Mesenchymal stem cell (in vitro differentiated cells and primary cell): Measurements from ENCODE around the gene CEBPZ.

Experiments used
- DNase-seq: peaks from one replicate; pipeline ENCODE4 v3.0.0-alpha.2; 2013
- H2AFZ ChIP-seq: one replicate; pipeline ENCODE4 v1.6.1; 2013; ENCODE audit warnings: low read depth, mild to moderate bottlenecking, control low read depth, inconsistent platforms, low read length, moderate library complexity
- H2AK5ac ChIP-seq: 2 replicates; pipeline ENCODE4 v1.6.1; 2013; ENCODE audit warnings: low read length, moderate library complexity, mild to moderate bottlenecking, inconsistent platforms; ENCODE audit not compliant: severe bottlenecking
- H2BK120ac ChIP-seq: one replicate; pipeline ENCODE4 v1.6.1; 2013; ENCODE audit warnings: low read depth, mild to moderate bottlenecking, inconsistent platforms, low read length, moderate library complexity
- H2BK12ac ChIP-seq, 2 experiments: one replicate each; pipeline ENCODE4 v1.6.1; 2013; ENCODE audit warnings: inconsistent platforms in 2 of 2, low read length in 2 of 2, mild to moderate bottlenecking in 2 of 2, moderate library complexity in 2 of 2, control low read depth in 1 of 2
- H2BK15ac ChIP-seq: one replicate; pipeline ENCODE4 v1.6.1; 2013; ENCODE audit warnings: mild to moderate bottlenecking, low read depth, inconsistent platforms; ENCODE audit not compliant: poor library complexity, severe bottlenecking
- H2BK5ac ChIP-seq: 2 replicates; pipeline ENCODE4 v1.6.1; 2013; ENCODE audit warnings: low read depth, mild to moderate bottlenecking, low read length, control low read depth, inconsistent platforms; ENCODE audit not compliant: poor library complexity, severe bottlenecking
- H3K14ac ChIP-seq, 2 experiments: one replicate each; pipeline ENCODE4 v1.6.1; 2013; ENCODE audit warnings: inconsistent platforms in 2 of 2, low read length in 2 of 2, control low read depth in 1 of 2, mild to moderate bottlenecking in 1 of 2, moderate library complexity in 1 of 2
- H3K18ac ChIP-seq, 2 experiments: one replicate each; pipeline ENCODE4 v1.6.1; 2013; ENCODE audit warnings: inconsistent platforms in 2 of 2, low read length in 2 of 2, control low read depth in 1 of 2, low read depth in 1 of 2, mild to moderate bottlenecking in 1 of 2
- H3K23ac ChIP-seq, 2 experiments: one replicate each; pipeline ENCODE4 v1.6.1; 2013; ENCODE audit warnings: inconsistent platforms in 2 of 2, low read length in 2 of 2, mild to moderate bottlenecking in 2 of 2, moderate library complexity in 2 of 2, control low read depth in 1 of 2
- H3K27ac ChIP-seq: 2 replicates; pipeline ENCODE4 v1.5.1; 2013; ENCODE audit warnings: mild to moderate bottlenecking, moderate library complexity, low read length, control low read depth, inconsistent platforms; ENCODE audit not compliant: poor library complexity, severe bottlenecking
- H3K27me3 ChIP-seq, 2 experiments: 2 replicates each; pipeline versions ENCODE4 v1.6.1 to v1.7.0; 2013; ENCODE audit warnings: low read length in 2 of 2, mild to moderate bottlenecking in 2 of 2, moderate library complexity in 2 of 2, control low read depth in 1 of 2, inconsistent platforms in 1 of 2; ENCODE audit not compliant: control insufficient read depth in 1 of 2, insufficient read depth in 1 of 2
- H3K36me3 ChIP-seq, 2 experiments: 2 replicates each; pipeline versions ENCODE4 v1.6.1 to v1.7.0; 2013; ENCODE audit warnings: low read length in 2 of 2, control low read depth in 1 of 2, inconsistent platforms in 1 of 2, low read depth in 1 of 2, mild to moderate bottlenecking in 1 of 2; ENCODE audit not compliant: insufficient read depth in 2 of 2, control insufficient read depth in 1 of 2
- H3K4ac ChIP-seq, 2 experiments: one replicate each; pipeline ENCODE4 v1.6.1; 2013; ENCODE audit warnings: inconsistent platforms in 2 of 2, low read length in 2 of 2, mild to moderate bottlenecking in 2 of 2, moderate library complexity in 2 of 2, control low read depth in 1 of 2, low read depth in 1 of 2
- H3K4me1 ChIP-seq: 2 replicates; pipeline ENCODE4 v1.6.1; 2013; ENCODE audit warnings: low read depth, low read length, control low read depth; ENCODE audit not compliant: control insufficient read depth, insufficient read depth
- H3K4me2 ChIP-seq: 2 replicates; pipeline ENCODE4 v1.6.1; 2013; ENCODE audit warnings: low read length, mild to moderate bottlenecking, inconsistent platforms; ENCODE audit not compliant: poor library complexity, severe bottlenecking
- H3K4me3 ChIP-seq, 2 experiments: 2 replicates each; pipeline versions ENCODE4 v1.5.1 to v1.7.0; 2013; ENCODE audit warnings: low read length in 2 of 2, mild to moderate bottlenecking in 2 of 2, control low read depth in 1 of 2, low read depth in 1 of 2; ENCODE audit not compliant: insufficient read depth in 1 of 2
- H3K79me1 ChIP-seq: replicated peaks from 2 replicates; pipeline ENCODE4 v1.6.1; 2013; ENCODE audit warnings: mild to moderate bottlenecking, control low read depth, low read length, inconsistent platforms; ENCODE audit not compliant: poor library complexity, severe bottlenecking
- H3K9ac ChIP-seq: 2 replicates; pipeline ENCODE4 v1.7.0; 2013; ENCODE audit warnings: mild to moderate bottlenecking, low read length, moderate library complexity
- H3K9me3 ChIP-seq: 2 replicates; pipeline ENCODE4 v1.7.0; 2013; ENCODE audit warnings: mild to moderate bottlenecking, low read length; ENCODE audit not compliant: control insufficient read depth
- H4K8ac ChIP-seq: one replicate; pipeline ENCODE4 v1.6.1; 2013; ENCODE audit warnings: inconsistent platforms, mild to moderate bottlenecking, low read length, moderate library complexity
- H4K91ac ChIP-seq: one replicate; pipeline ENCODE4 v1.6.1; 2013; ENCODE audit warnings: mild to moderate bottlenecking, low read length, inconsistent platforms
- WGBS: methylation state at CpG from one replicate; pipeline ENCODE4 v1.1.7; 2013; ENCODE audit warnings: mixed read lengths; 5-methylcytosine and 5-hydroxymethylcytosine counted together

The CEBPZ gene

GRCh38 chr2:37171624-37171950 is 59.8 kb downstream of the CEBPZ start:
- no peak overlapping the region for H3K4me3 ChIP-seq
- H3K23ac ChIP-seq, result no peak overlapping the region
- no peak overlapping the region for H2AK5ac ChIP-seq
- H2BK120ac ChIP-seq, result no peak overlapping the region
- H3K27me3 ChIP-seq, result no peaks in the 10 kb centered on the region
- DNase-seq, result no peak
- no peaks in the 10 kb centered on the region for H3K4me1 ChIP-seq
- no peaks in the 10 kb centered on the region for H3K9me3 ChIP-seq
- H3K4ac ChIP-seq, result no peak overlapping the region
- no peak overlapping the region for H2BK5ac ChIP-seq
- H2BK12ac ChIP-seq, result no peak overlapping the region
- H3K36me3 ChIP-seq, result no peaks in the 10 kb centered on the region
- no peak overlapping the region for H3K14ac ChIP-seq
- no peak overlapping the region for H3K4me2 ChIP-seq
- H3K9ac ChIP-seq, result no peak overlapping the region
- no peak overlapping the region for H2AFZ ChIP-seq
- H3K18ac ChIP-seq, result no peak overlapping the region
- H4K91ac ChIP-seq, result no peak overlapping the region
- no peak overlapping the region for H4K8ac ChIP-seq
- no peak overlapping the region for H2BK15ac ChIP-seq
- no peak overlapping the region for H3K27ac ChIP-seq
- no peaks in the 10 kb centered on the region for H3K79me1 ChIP-seq

- Histone ChIP-seq H3K36me3 (no peaks in the 10 kb centered on the region), H3K4me2 (no peak overlapping the region), H2BK12ac (no peak overlapping the region), H2BK15ac (no peak overlapping the region), H2BK5ac (no peak overlapping the region), H3K4me3 (no peak overlapping the region), H2BK120ac (no peak overlapping the region), H3K23ac (no peak overlapping the region), H3K18ac (no peak overlapping the region), H2AK5ac (no peak overlapping the region), H3K4ac (no peak overlapping the region), H3K9me3 (peaks cover 9% of the 10 kb centered on the region), H3K27me3 (no peaks in the 10 kb centered on the region), H3K9ac (peak overlapping the region; percentile 47), H3K14ac (no peak overlapping the region), H4K91ac (no peak overlapping the region), H4K8ac (no peak overlapping the region), H3K4me1 (no peaks in the 10 kb centered on the region), H3K79me1 (no peaks in the 10 kb centered on the region), H3K27ac (no peak overlapping the region), H2AFZ (no peak overlapping the region)
- WGBS, result 65% methylated on average over 13 of the region's 17 CpGs
- DNase-seq, result peak; percentile 58
These were observed 63.0 kb downstream of the CEBPZ start for GRCh38 chr2:37168217-37168981.

DNA sequence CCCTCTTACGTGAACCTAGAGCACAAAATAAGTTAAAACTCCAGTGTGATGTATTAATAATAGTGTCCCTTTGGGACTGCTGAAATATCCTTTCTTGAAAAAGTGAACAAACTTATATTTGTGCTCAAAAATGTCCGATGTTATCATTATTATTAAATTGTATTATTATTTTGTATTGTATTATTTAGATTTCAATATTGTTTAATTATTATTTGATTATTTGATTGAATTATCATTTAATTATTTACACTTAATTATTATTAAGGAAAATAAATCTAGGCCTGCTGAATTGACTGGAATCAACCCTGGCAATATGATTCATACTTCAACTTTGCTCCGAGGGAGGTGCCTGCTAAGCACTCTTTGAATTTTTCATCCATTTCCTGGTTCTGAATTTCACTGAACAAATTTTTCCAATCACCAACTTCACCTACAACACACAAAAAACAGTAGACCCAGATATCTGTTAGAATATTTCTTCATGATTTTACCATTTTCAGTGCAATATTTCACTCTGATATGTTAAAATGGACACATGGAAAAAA is 63.7 kb downstream of the CEBPZ start:
- H3K27ac ChIP-seq, result no peak overlapping the region
- no peak overlapping the region for H3K4me3 ChIP-seq
- H2BK12ac ChIP-seq, result no peak overlapping the region
- H3K27me3 ChIP-seq, result no peaks in the 10 kb centered on the region
- no peak overlapping the region for H2AK5ac ChIP-seq
- no peak overlapping the region for H2AFZ ChIP-seq
- peak overlapping the region; percentile 47 for H3K9ac ChIP-seq
- H4K91ac ChIP-seq, result no peak overlapping the region
- H3K79me1 ChIP-seq, result no peaks in the 10 kb centered on the region
- H3K14ac ChIP-seq, result no peak overlapping the region
- H3K4me2 ChIP-seq, result no peak overlapping the region
- no peak overlapping the region for H2BK120ac ChIP-seq
- DNase-seq, result no peak
- H3K18ac ChIP-seq, result no peak overlapping the region
- H2BK5ac ChIP-seq, result no peak overlapping the region
- no peak overlapping the region for H3K23ac ChIP-seq
- H3K4ac ChIP-seq, result no peak overlapping the region
- no peak overlapping the region for H2BK15ac ChIP-seq
- H3K9me3 ChIP-seq, result peaks cover 15% of the 10 kb centered on the region
- no peaks in the 10 kb centered on the region for H3K36me3 ChIP-seq
- H3K4me1 ChIP-seq, result no peaks in the 10 kb centered on the region
- no peak overlapping the region for H4K8ac ChIP-seq
- 91% methylated on average over 1 of the region's 3 CpGs for WGBS

DNA sequence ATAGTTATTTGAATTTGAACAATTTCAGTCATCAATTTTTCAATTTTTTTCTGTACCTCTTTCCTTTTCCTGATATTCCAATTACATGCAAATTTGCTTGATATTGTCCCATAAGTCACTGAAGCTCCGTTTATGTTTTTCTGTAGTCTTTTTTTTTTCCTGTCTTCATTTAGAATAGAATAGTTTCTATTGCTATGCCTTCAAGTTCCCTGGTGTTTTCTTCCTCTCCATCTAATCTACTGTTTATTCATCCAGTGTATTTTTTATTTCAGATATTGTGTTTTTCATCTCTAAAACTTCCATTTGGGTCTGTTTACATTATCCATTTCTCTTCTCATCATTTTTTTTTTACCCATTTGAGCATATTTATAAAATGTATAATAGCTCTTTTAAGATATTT is 66.6 kb downstream of the CEBPZ start:
- H2BK120ac ChIP-seq, result no peak overlapping the region

More for the DNA sequence above, 66.6 kb downstream of the CEBPZ start:
- Histone ChIP-seq H3K23ac (no peak overlapping the region), H2BK5ac (no peak overlapping the region), H3K9me3 (peaks cover 15% of the 10 kb centered on the region), H4K8ac (no peak overlapping the region), H3K18ac (no peak overlapping the region), H3K4me3 (no peak overlapping the region), H2BK12ac (no peak overlapping the region), H3K14ac (no peak overlapping the region), H3K27ac (no peak overlapping the region), H2AK5ac (no peak overlapping the region), H3K4me2 (no peak overlapping the region), H4K91ac (no peak overlapping the region), H3K27me3 (no peaks in the 10 kb centered on the region), H3K4ac (no peak overlapping the region), H3K79me1 (no peaks in the 10 kb centered on the region), H2BK15ac (no peak overlapping the region), H2AFZ (no peak overlapping the region), H3K9ac (no peak overlapping the region), H3K4me1 (no peaks in the 10 kb centered on the region), H3K36me3 (no peaks in the 10 kb centered on the region)
- DNase-seq, result no peak
- WGBS, result no CpG with 5 or more reads among the region's 1 CpG
